Right lobe of liver (tissue), 6 donors: ENCODE results near the gene LGR4. TPM values are rescaled to one million over a fixed set of nuclear protein-coding genes. Genes with fewer than 3 reads are reported as not detected.

ENCODE experiments used
- ATAC-seq, 4 donors: fragments of 200-7000 bp; cut with Tn5 transposase; one replicate each; pipeline ENCODE4 v1.9.1; 2020; ENCODE audit warnings: mild to moderate bottlenecking in 4 of 4, moderate library complexity in 4 of 4
- DNase-seq, 3 donors: peaks; one replicate each; pipeline ENCODE4 v3.0.0-alpha.2; 2020
- H3K27ac ChIP-seq, 3 donors: fragments of 200-600 bp; one replicate each; pipeline ENCODE4 v1.8.0; 2022
- H3K27me3 ChIP-seq, 2 donors: fragments of 200-600 bp; one replicate each; pipeline ENCODE4 v1.8.0; 2022
- H3K36me3 ChIP-seq, 4 donors: fragments of 200-600 bp; sonication (generic) in 1 of 4; one replicate each; pipeline versions ENCODE4 v1.5.1 to v1.8.0; 2017 to 2022; ENCODE audit warnings: control low read depth in 1 of 4
- H3K4me1 ChIP-seq, 4 donors: fragments of 200-600 bp; sonication (generic) in 1 of 4; one replicate each; pipeline versions ENCODE4 v1.5.1 to v1.8.0; 2017 to 2022; ENCODE audit warnings: control low read depth in 1 of 4
- H3K4me3 ChIP-seq, 3 donors: fragments of 200-600 bp; one replicate each; pipeline ENCODE4 v1.8.0; 2022
- H3K9me3 ChIP-seq, 4 donors: fragments of 200-600 bp; sonication (generic) in 1 of 4; one replicate each; pipeline versions ENCODE4 v1.5.1 to v1.8.0; 2017 to 2022; ENCODE audit warnings: control low read depth in 1 of 4
- CTCF ChIP-seq, 4 donors: fragments of 200-600 bp in 3 of 4; fragments of 450-650 bp in 1 of 4; IDR thresholded peaks; one replicate each; pipeline versions ENCODE4 v1.5.1 to v1.8.0; 2016 to 2022; ENCODE audit warnings: antibody characterized with exemption in 4 of 4, mild to moderate bottlenecking in 2 of 4
- POLR2A ChIP-seq: fragments of 450-650 bp; IDR thresholded peaks from one replicate; pipeline ENCODE4 v1.6.1; 2017; ENCODE audit warnings: antibody characterized with exemption, mild to moderate bottlenecking
- WGBS: methylation state at CpG from one replicate; pipeline ENCODE4 v1.1.6; 2018; ENCODE audit warnings: low coverage, low lambda C conversion rate; ENCODE audit not compliant: insufficient coverage; ENCODE audit errors: missing lambda C conversion rate; 5-methylcytosine and 5-hydroxymethylcytosine counted together
- intact Hi-C, 2 donors: fragments of 100-400 bp; cut with DNase I; formaldehyde crosslinking; loops; one replicate each; pipeline versions ENCODE4 v1.11.2 to v1.14.1; 2022
- total RNA-seq, 6 experiments: library from RNA; depleted of rRNA in 2 of 6; stranded (reverse); fragments of >200 nt in 2 of 6; fragmentation: NEBNext Ultra II Directional in 3 of 6; extraction: Animal tissue kit (Norgen Biotek cat#: 25700) in 3 of 6; gene quantifications; one replicate each; pipeline versions ENCODE4 v1.1.0 to v1.2.4, GENCODE V29; 2016 to 2023
- donor health status: DM: no; HTN: yes; CAD: no.
- donor health status: DM: no; HTN: no; CAD: no.
- donor health status: DM: no; HTN: no; CAD: no.
- donor health status: DM: no; HTN: yes; CAD: no.
- donor health status: DM: no; HTN: yes; CAD: no.

LGR4 gene
- total RNA-seq, 6 experiments from 2014 or later, result 32.5 to 46.3 (median 44.1) TPM

DNA sequence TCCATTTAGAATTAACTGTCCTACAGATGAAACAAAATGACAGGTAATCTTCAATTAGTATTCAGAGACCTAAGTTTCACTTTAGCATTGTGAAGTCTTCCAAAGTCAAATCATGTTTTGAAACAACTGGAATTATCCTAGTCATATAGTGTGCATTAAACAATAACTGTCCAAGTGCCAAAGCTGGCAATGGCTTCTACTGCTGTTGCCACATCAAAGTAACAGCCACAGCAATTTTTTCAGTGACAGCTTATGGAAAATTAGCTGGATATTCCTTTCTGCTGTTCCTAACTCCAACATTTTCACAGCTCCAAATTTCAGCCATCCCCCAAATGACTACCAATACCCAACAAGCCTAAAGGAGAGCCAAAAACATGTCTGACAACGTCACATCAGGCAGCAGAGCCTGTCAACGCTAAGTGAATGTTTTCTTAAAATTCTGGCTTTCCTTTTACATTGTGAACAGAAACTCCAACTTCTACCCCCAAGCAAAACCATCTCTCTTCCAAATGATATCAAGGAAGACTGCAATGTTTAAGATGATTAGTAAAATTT lies 64.3 kb downstream of the LGR4 start:
- 90% methylated on average over 2 of the region's 2 CpGs for WGBS
- Histone ChIP-seq H3K36me3 (no peaks in the 10 kb centered on the region), H3K9me3 (no peaks in the 10 kb centered on the region), H3K4me3 (no peak overlapping the region), H3K27me3 (no peaks in the 10 kb centered on the region), H3K27ac (no peak overlapping the region), H3K4me1 (peaks cover 0 to 28% (median 8%) of the 10 kb centered on the region in 4 donors)
- ATAC-seq (no peak), DNase-seq (no peak)
- intact Hi-C loops, result no loop called here
- TF ChIP-seq CTCF (IDR thresholded peaks at IDR 0.05), result no peak
- TF ChIP-seq POLR2A, result no peak

DNA sequence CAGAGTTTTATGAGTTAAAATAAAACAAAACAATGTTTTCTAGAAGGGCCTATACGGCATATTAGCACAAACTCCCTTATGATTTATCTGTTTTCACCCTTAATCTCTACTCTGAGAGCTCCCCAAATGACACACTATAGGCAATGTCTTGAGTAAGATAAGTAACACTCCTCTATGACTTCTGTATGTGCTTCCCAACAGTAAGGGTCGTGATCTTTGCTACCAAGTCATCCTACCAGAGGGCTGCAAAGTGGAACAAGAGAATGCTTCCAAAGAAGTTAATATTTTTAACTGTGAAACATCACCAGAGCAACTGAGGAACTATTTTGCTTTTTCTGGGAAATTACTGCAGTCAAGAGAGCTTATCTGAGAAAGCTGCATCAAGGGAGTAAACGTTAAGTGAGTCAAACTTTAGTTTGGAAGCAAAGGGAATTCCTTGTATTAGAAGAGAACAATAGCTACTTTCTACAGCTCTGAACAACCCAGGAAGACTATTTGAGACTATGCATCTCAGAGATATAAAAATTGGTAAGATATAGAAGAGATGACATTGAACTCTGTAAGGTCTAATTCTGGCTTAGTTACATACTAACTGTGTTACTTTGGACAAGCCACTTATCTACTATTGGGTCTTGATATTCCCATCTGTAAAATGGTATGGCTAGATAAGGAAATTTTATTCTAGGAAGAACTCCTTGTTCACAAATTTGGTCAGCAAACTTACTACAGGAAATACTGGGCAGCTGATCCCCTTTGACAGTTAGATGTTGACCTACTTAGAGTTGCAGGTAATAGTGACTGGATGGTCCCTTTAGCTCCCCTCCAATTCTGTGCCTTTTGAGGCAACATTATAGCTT lies 65.9 kb downstream of the LGR4 start:
- no peak overlapping the region for H3K27ac ChIP-seq
- DNase-seq, result no peak
- no peaks in the 10 kb centered on the region for H3K36me3 ChIP-seq
- no peak for ATAC-seq
- 87% methylated on average over 3 of the region's 3 CpGs for WGBS
- no peak overlapping the region for H3K4me3 ChIP-seq
- peaks cover 0 to 44% (median 15%) of the 10 kb centered on the region in 4 donors for H3K4me1 ChIP-seq
- intact Hi-C loops, result no loop called here
- no peaks in the 10 kb centered on the region for H3K27me3 ChIP-seq
- no peaks in the 10 kb centered on the region for H3K9me3 ChIP-seq
- TF ChIP-seq CTCF (IDR thresholded peaks at IDR 0.05), result no peak
- no peak for TF ChIP-seq POLR2A

DNA sequence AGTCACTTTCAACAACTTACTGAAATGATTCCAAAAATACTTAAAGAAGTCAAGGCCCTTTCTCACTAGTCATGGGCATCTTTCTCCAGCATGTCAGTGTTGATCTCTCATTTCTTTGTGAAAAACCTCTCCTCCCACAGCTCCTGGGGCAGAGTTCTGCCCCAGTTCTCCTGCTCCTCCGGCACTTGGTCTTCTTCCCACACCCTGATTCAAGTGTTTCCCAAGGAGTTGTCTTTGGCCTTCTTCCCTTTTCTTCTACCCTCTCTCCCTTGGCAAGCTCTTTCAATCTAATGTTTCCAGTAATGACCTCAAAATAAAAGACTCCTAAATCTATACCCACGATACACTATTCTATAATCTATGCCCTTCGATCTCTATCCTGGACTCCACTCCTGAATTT lies 67.5 kb downstream of the LGR4 start:
- Histone ChIP-seq H3K4me3 (no peak overlapping the region), H3K9me3 (no peaks in the 10 kb centered on the region), H3K27ac (peak overlapping the region in 1 of 3 donors; percentile 56), H3K36me3 (no peaks in the 10 kb centered on the region), H3K27me3 (no peaks in the 10 kb centered on the region), H3K4me1 (peaks cover 0 to 46% (median 16%) of the 10 kb centered on the region in 4 donors)
- intact Hi-C loops, result no loop called here
- TF ChIP-seq POLR2A, result no peak
- no peak for TF ChIP-seq CTCF (IDR thresholded peaks at IDR 0.05)
- no peak for ATAC-seq
- DNase-seq, result no peak
- 90% methylated on average over 3 of the region's 3 CpGs for WGBS

GRCh38 chr11:27404427-27404826 lies 68.2 kb downstream of the LGR4 start:
- no peaks in the 10 kb centered on the region for H3K36me3 ChIP-seq
- H3K9me3 ChIP-seq, result no peaks in the 10 kb centered on the region
- H3K4me3 ChIP-seq, result no peak overlapping the region
- intact Hi-C loops, result no loop called here
- H3K27me3 ChIP-seq, result no peaks in the 10 kb centered on the region
- 57% methylated on average over 2 of the region's 2 CpGs for WGBS
- peak overlapping the region in 2 of 3 donors; percentile 16 to 56 for H3K27ac ChIP-seq
- H3K4me1 ChIP-seq, result peaks cover 0 to 39% (median 16%) of the 10 kb centered on the region in 4 donors
- DNase-seq, result peak in 1 of 3 donors; percentile 66
- peak; percentile 70 to 92 (median 84) for ATAC-seq
- no peak for TF ChIP-seq CTCF (IDR thresholded peaks at IDR 0.05)
- TF ChIP-seq POLR2A, result no peak
